HUES6 (cell line): ENCODE results near the gene ZAP70.
"Not testable (repeated sequence)": the region's sequence is repeated elsewhere in the genome, so short reads cannot be mapped to it uniquely, and the experiment has no call there.

Experiments
- H3K27ac ChIP-seq: 2 replicates; pipeline ENCODE4 v1.7.0; 2013; ENCODE audit warnings: low read depth, mild to moderate bottlenecking, low read length, inconsistent platforms
- H3K27me3 ChIP-seq: 2 replicates; pipeline ENCODE4 v1.6.1; 2013; ENCODE audit warnings: low read length; ENCODE audit not compliant: control insufficient read depth, insufficient read depth
- H3K36me3 ChIP-seq: 2 replicates; pipeline ENCODE4 v1.6.1; 2013; ENCODE audit warnings: low read length; ENCODE audit not compliant: control insufficient read depth, insufficient read depth
- H3K4me1 ChIP-seq: 2 replicates; pipeline ENCODE4 v1.6.1; 2013; ENCODE audit warnings: low read length; ENCODE audit not compliant: control insufficient read depth, insufficient read depth
- H3K4me3 ChIP-seq: 2 replicates; pipeline ENCODE4 v1.5.1; 2013; ENCODE audit warnings: low read depth, low read length
- H3K9ac ChIP-seq: one replicate; pipeline ENCODE4 v1.6.1; 2013; ENCODE audit warnings: mild to moderate bottlenecking, low read length
- H3K9me3 ChIP-seq: 2 replicates; pipeline ENCODE4 v1.6.1; 2013; ENCODE audit warnings: low read depth, low read length; ENCODE audit not compliant: control insufficient read depth, insufficient read depth

Gene ZAP70

DNA sequence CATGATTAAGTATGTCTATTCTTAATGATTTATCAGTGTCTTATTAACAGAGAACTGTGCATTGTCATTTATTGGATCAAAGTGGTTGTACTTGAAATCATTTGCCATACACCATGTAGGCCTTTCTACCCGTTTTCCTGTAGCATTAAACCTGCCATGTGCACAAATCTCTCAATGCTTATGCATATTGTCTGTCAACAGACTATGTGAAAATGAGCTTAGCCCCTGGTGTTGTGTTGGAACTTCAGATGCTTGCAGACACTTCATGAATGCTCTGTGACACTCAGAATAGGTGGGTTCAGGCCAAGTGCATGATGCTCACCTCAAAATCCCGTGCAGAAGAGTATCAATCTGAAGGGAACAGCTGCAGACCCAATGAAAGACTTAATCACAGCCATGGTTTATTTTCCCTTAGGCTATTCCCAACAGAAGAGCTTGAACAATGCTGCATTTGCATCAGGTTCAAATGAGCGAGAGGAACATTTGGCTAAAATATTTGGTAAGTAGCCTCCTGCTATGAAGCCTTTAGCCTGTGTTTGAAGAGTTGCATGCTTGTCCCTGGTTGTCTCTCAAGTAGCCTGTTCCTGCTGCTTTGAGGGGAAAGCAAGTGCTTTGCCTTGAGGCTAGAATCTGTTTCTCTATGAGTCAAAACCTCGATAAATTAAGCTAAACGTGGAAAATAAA lies 37.8 kb upstream of the ZAP70 start:
- no peaks in the 10 kb centered on the region; the same call in 1 of the 2 replicates for H3K9me3 ChIP-seq
- H3K36me3 ChIP-seq, result no peaks in the 10 kb centered on the region
- H3K9ac ChIP-seq, result no peak overlapping the region
- peaks cover 11% of the 10 kb centered on the region for H3K4me1 ChIP-seq
- H3K27me3 ChIP-seq, result no peaks in the 10 kb centered on the region
- H3K27ac ChIP-seq, result no peak overlapping the region
- no peak overlapping the region for H3K4me3 ChIP-seq

DNA sequence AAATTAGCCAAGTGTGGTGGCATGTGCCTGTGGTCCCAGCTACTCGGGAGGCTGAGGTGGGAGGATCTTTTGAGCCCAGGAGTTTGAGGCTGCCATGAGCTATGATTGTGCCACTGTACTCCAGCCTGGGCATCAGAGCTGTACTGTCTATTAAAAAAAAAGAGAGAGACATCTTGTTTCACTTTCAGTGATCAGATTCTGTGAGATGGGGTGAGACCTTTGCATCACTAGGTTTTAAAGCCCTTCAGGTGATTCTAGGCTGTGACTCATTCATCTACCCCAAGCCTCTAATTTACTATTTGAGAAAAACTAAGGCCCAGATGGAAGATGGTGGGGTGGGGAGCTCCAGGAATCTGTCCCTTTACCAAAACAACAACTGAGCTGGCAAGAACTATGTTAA lies 36.8 kb upstream of the ZAP70 start:
- no peaks in the 10 kb centered on the region; the same call in 1 of the 2 replicates for H3K9me3 ChIP-seq
- no peak overlapping the region for H3K9ac ChIP-seq
- H3K27ac ChIP-seq, result no peak overlapping the region
- H3K36me3 ChIP-seq, result no peaks in the 10 kb centered on the region
- peaks cover 11% of the 10 kb centered on the region for H3K4me1 ChIP-seq
- no peak overlapping the region for H3K4me3 ChIP-seq
- no peaks in the 10 kb centered on the region for H3K27me3 ChIP-seq

DNA sequence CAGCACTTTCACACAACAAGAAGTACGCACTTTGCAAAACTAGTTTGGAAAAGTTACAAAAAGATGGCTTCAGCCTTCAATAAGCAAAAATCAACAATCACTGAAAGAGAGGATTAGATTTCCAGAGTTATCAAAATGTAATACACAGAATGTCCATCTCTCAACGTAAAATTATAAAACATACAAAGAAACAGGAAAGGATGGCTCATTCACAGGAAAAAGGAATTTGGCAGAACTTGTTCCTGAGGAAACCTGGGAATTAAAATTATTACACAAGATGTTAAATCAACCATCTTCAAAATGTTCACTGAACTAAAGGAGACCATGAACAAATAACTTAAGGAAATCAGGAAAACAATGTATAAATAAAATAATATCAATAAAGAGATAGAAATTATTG lies 35.9 kb upstream of the ZAP70 start:
- H3K27ac ChIP-seq, result no peak overlapping the region
- H3K9ac ChIP-seq, result no peak overlapping the region
- H3K4me3 ChIP-seq, result no peak overlapping the region
- H3K4me1 ChIP-seq, result peaks cover 11% of the 10 kb centered on the region
- H3K9me3 ChIP-seq, result no peaks in the 10 kb centered on the region; the same call in 1 of the 2 replicates
- H3K27me3 ChIP-seq, result no peaks in the 10 kb centered on the region
- no peaks in the 10 kb centered on the region for H3K36me3 ChIP-seq

DNA sequence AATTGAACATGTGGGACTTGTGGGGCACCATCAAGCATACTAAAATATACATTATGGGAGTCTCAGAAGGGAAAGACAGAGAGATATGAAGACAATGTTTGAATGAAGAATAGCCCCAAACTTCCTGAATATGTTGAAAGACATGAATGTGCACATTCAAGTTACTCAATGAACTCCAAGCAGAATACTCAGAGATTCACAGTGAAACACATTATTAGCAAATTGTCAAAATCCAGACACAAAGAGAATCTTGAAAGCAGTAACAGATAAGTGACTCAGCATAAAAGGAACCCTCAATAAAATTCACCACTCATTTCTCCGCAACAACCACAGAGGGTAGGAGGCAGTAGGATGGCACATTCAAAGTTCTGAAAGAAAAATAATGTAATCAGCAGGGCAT lies 35.1 kb upstream of the ZAP70 start:
- no peak overlapping the region for H3K4me3 ChIP-seq
- no peaks in the 10 kb centered on the region for H3K27me3 ChIP-seq
- H3K4me1 ChIP-seq, result peaks cover 11% of the 10 kb centered on the region
- no peaks in the 10 kb centered on the region for H3K36me3 ChIP-seq
- H3K9ac ChIP-seq, result no peak overlapping the region
- H3K27ac ChIP-seq, result no peak overlapping the region
- H3K9me3 ChIP-seq, result no peaks in the 10 kb centered on the region; the same call in 1 of the 2 replicates

DNA sequence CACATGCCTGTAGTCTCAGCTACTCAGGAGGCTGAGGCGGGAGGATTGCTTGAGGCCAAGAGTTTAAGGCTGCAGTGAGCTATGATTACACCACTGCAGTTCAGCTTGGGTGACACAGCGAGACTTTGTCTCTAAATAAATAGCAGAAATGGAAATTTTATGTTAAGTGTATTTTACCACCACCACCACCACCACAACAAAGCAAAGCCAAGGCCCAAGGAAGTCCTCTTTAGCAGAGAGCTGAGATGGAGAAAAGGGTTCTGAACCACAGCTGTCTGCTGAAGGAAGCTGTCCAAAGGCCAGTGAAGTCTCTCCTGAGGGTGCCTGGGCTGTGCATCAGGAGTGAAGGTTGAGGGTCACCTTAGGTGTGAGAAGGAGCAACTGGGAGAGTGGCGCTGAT lies 26.1 kb upstream of the ZAP70 start:
- not testable (repeated sequence) for H3K9me3 ChIP-seq, H3K4me3 ChIP-seq, H3K36me3 ChIP-seq, H3K27me3 ChIP-seq, H3K4me1 ChIP-seq, H3K9ac ChIP-seq, H3K27ac ChIP-seq

DNA sequence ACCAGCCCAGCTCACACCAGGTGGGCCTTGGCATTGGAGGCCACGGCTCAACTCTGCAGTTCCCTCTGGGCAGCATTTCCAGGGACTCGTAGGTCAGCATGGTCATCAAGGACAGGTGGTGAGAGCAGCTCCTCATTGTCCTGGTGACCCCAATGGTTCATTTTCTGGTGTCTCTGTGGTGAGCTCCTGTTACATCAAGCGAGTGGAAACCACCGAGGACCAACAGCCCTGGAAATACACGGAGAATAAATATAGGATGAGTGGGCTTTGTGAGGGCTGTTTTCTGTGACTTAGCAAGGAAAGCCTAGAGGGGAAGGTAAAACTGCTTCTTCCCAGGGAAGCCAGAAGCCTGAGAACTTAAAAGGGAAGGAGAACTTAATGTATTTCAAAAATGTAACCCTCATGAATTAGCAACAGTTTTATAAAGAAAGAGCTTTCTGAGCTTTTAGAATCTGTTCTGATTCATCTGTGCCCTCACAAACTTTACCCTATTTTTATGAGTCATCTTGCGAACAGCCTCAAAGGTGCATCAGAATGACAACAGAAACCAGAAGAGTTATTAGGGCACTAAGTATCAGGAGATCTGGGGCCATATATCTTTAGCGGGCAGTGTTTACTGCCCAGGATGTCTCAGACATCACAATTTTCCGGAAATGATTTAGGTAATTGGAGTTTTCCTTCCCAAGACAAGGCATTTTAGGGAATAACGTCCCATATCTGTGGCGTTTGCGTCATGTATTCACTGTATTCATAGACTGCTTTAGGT lies 25.1 kb upstream of the ZAP70 start:
- no peak overlapping the region for H3K9ac ChIP-seq
- H3K27ac ChIP-seq, result no peak overlapping the region
- peaks cover 8% of the 10 kb centered on the region for H3K4me1 ChIP-seq
- 0 out of 2 replicates have a peak, but pooled peaks cover 4% of the 10 kb centered on the region for H3K9me3 ChIP-seq
- H3K36me3 ChIP-seq, result no peaks in the 10 kb centered on the region
- no peak overlapping the region for H3K4me3 ChIP-seq
- no peaks in the 10 kb centered on the region for H3K27me3 ChIP-seq

DNA sequence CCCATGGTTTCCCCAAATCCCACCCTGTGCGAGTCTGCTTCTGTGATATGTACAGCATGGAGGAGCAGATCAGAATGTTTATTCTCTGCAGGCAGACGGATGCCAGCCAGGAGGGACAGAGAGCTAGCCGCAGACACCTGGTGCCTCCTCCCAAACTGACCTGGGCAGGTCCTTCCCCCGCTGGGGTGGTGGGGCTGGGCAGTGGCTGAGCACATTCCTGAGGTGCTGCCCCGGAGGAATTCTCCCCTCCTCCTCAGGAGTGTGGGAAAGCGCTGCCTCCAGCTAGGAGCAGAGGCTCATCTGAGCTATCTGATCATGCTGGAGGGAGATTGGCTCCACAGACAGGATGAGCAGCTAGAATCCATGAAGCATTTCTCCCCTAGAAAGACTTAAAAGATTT lies 22.2 kb upstream of the ZAP70 start:
- H3K4me3 ChIP-seq, result no peak overlapping the region
- 0 out of 2 replicates have a peak, but pooled peaks cover under 1% of the 10 kb centered on the region for H3K9me3 ChIP-seq
- H3K36me3 ChIP-seq, result no peaks in the 10 kb centered on the region
- no peaks in the 10 kb centered on the region for H3K27me3 ChIP-seq
- no peak overlapping the region for H3K9ac ChIP-seq
- peaks cover 8% of the 10 kb centered on the region for H3K4me1 ChIP-seq
- H3K27ac ChIP-seq, result no peak overlapping the region

DNA sequence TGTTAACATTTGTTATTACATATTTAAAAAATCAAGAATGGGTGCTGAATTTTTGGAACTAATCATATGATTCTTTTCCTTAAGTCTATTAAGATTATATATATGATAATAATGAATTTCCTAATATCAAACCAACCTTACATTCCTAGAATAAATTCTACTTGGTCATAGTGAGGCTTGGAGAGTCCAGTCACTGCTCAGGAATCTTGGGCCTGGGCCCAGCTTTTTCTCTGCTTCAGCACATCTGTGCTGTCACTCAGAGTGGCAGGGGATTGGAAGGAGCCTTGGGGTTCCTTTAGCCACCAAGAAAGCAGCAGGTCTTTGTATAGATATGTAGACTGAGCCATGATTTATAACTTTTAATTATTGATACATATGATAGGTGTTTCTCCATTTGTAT lies 19.9 kb upstream of the ZAP70 start:
- H3K4me3 ChIP-seq, result no peak overlapping the region
- H3K9me3 ChIP-seq, result no peaks in the 10 kb centered on the region
- peaks cover 8% of the 10 kb centered on the region for H3K4me1 ChIP-seq
- H3K9ac ChIP-seq, result no peak overlapping the region
- no peak overlapping the region for H3K27ac ChIP-seq
- no peaks in the 10 kb centered on the region for H3K36me3 ChIP-seq
- H3K27me3 ChIP-seq, result no peaks in the 10 kb centered on the region

DNA sequence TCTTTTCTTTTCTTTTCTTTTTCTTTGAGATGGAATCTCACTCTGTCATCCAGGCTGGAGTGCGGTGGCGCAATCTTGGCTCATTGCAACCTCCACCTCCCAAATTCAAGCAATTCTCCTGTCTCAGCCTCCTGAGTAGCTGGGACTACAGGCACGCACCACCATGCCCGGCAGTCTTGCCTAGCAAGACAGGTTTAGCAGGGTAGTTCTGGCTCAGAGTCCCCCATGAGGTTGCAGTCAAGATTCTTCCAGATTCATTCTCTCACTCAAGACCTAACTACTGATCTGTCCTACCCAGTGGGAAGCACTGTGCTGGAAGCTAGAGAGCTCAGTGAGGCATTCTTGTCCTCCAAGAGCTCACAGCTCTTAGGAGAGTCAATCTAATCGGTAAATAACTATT lies 17.6 kb upstream of the ZAP70 start:
- peaks cover 10% of the 10 kb centered on the region for H3K4me1 ChIP-seq
- no peaks in the 10 kb centered on the region for H3K27me3 ChIP-seq
- no peak overlapping the region for H3K4me3 ChIP-seq
- no peak overlapping the region for H3K27ac ChIP-seq
- no peaks in the 10 kb centered on the region for H3K36me3 ChIP-seq
- no peak overlapping the region for H3K9ac ChIP-seq
- H3K9me3 ChIP-seq, result no peaks in the 10 kb centered on the region

DNA sequence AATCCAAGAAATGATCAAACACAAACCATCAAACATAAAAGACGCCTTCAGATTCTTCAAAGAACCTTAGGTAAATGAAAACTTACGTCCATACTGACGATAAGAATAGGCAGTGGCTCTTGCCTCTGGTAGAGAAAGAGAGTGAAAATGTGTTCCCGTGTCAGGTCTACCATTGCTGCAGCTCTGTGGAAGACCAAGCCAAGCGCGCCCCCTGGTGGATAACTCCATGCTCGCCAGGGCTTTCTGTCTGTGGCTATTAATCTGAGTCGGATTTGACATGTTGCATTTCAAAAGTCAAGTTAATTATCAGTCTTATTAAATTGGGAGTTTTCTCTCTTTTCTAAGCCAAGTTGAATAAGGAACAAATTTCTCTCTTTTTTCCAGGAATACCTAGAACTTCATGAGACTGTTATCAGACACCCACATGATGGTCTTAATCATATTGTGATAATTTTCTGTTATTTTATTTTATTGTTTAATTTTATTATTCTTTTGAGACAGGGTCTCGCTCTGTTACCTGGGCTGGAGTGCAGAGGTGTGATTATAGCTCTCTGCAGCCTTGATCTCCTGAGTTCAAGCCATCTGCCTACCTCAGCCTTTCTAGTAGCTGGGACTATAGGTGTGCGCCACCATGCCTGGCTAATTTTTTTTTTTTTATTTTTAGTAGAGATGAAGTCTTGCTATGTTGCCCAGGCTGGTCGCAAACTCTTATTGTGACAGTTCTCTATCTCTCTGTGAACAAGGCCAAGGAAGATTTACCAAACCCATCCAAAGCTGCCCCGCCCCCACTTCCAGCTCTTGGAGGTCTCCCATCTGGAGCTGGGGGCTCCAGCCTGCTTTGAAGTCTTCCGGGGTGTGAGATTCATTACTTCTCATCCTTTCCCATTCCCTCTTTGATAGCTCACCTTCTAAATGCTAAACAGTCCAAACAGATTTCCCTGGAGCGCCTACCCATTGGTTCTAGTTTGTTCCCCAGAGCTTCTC lies 15.8 kb upstream of the ZAP70 start:
- no peaks in the 10 kb centered on the region for H3K27me3 ChIP-seq
- no peaks in the 10 kb centered on the region for H3K9me3 ChIP-seq
- H3K36me3 ChIP-seq, result no peaks in the 10 kb centered on the region
- no peak overlapping the region for H3K9ac ChIP-seq
- H3K4me3 ChIP-seq, result no peak overlapping the region
- no peak overlapping the region for H3K27ac ChIP-seq
- H3K4me1 ChIP-seq, result peaks cover 3% of the 10 kb centered on the region
